Hepatocyte (in vitro differentiated cells): ENCODE results near the gene COPS3. TPM values are rescaled to one million over a fixed set of nuclear protein-coding genes. Genes with fewer than 3 reads are reported as not detected.

Experiments used
- DNase-seq: peaks from one replicate; pipeline ENCODE4 v3.0.0-alpha.2; 2016; ENCODE audit warnings: low spot score
- H2AFZ ChIP-seq: fragments of 200-600 bp; sonication (generic); 2 replicates; pipeline ENCODE4 v1.6.0; 2016; ENCODE audit warnings: antibody characterized with exemption, mild to moderate bottlenecking
- H3K27ac ChIP-seq: fragments of 200-600 bp; sonication (generic); 2 replicates; pipeline ENCODE4 v1.5.1; 2016; ENCODE audit warnings: mild to moderate bottlenecking
- H3K27me3 ChIP-seq: fragments of 200-600 bp; sonication (generic); 2 replicates; pipeline ENCODE4 v1.6.1; 2016
- H3K36me3 ChIP-seq: fragments of 200-600 bp; sonication (generic); replicated peaks from 2 replicates; pipeline ENCODE4 v1.5.1; 2016; ENCODE audit warnings: low read depth; ENCODE audit not compliant: insufficient read depth
- H3K4me1 ChIP-seq: fragments of 200-600 bp; sonication (generic); 2 replicates; pipeline ENCODE4 v1.5.1; 2016; ENCODE audit warnings: mild to moderate bottlenecking, moderate library complexity; ENCODE audit not compliant: insufficient read depth
- H3K4me2 ChIP-seq: fragments of 200-600 bp; sonication (generic); 2 replicates; pipeline ENCODE4 v1.6.0; 2016
- H3K4me3 ChIP-seq: fragments of 200-600 bp; sonication (generic); 2 replicates; pipeline ENCODE4 v1.5.1; 2016; ENCODE audit warnings: mild to moderate bottlenecking
- H3K79me2 ChIP-seq: fragments of 200-600 bp; sonication (generic); 2 replicates; pipeline ENCODE4 v1.6.0; 2017; ENCODE audit warnings: mild to moderate bottlenecking
- H3K9me2 ChIP-seq: fragments of 200-600 bp; sonication (generic); replicated peaks from 2 replicates; pipeline ENCODE4 v1.6.0; 2017; ENCODE audit warnings: mild to moderate bottlenecking; ENCODE audit not compliant: insufficient read depth
- H3K9me3 ChIP-seq: fragments of 200-600 bp; sonication (generic); 2 replicates; pipeline ENCODE4 v1.5.1; 2016; ENCODE audit warnings: low read depth, mild to moderate bottlenecking
- H4K20me1 ChIP-seq: fragments of 200-600 bp; sonication (generic); 2 replicates; pipeline ENCODE4 v1.6.0; 2016; ENCODE audit warnings: mild to moderate bottlenecking; ENCODE audit not compliant: insufficient read depth, poor library complexity, severe bottlenecking
- CTCF ChIP-seq: fragments of 200-600 bp; sonication (generic); IDR thresholded peaks from 2 replicates; pipeline ENCODE4 v1.5.1; 2016; ENCODE audit warnings: antibody characterized with exemption, mild to moderate bottlenecking; ENCODE audit not compliant: poor library complexity
- EZH2 ChIP-seq: fragments of 200-600 bp; sonication (generic); IDR thresholded peaks from 2 replicates; pipeline ENCODE4 v1.6.1; 2016; ENCODE audit warnings: antibody characterized with exemption, mild to moderate bottlenecking, borderline replicate concordance
- EZH2phosphoT487 ChIP-seq: fragments of 200-600 bp; sonication (generic); IDR thresholded peaks from one replicate; pipeline ENCODE4 v1.6.1; 2018; ENCODE audit warnings: antibody characterized with exemption, mild to moderate bottlenecking, low read depth, moderate library complexity; ENCODE audit not compliant: unreplicated experiment, severe bottlenecking
- WGBS: methylation state at CpG from one replicate; pipeline ENCODE4 v1.1.6; 2016; ENCODE audit warnings: low lambda C conversion rate; ENCODE audit errors: missing lambda C conversion rate; 5-methylcytosine and 5-hydroxymethylcytosine counted together
- polyA plus RNA-seq: library from polyadenylated mRNA; unstranded; fragments of >200 nt; fragmentation: Nextera tagmentation; extraction: Ambion mirVana; gene quantifications from 2 replicates; pipeline ENCODE4 v1.2.1, GENCODE V29; 2016
- total RNA-seq: library from RNA; depleted of rRNA; stranded (reverse); fragments of >200 nt; gene quantifications from 2 replicates; pipeline ENCODE4 v1.2.3, GENCODE V29; 2014

COPS3 gene
- total and polyA plus RNA-seq, 2 experiments from 2014 or later: 56.4 to 69.5 TPM

- Histone ChIP-seq H3K9me2 (no peaks in the 10 kb centered on the region), H3K4me3 (no peak overlapping the region), H3K9me3 (no peaks in the 10 kb centered on the region), H3K4me1 (peaks cover 11% of the 10 kb centered on the region), H3K27me3 (no peaks in the 10 kb centered on the region), H3K36me3 (no peaks in the 10 kb centered on the region), H3K4me2 (no peak overlapping the region), H4K20me1 (peaks cover 39% of the 10 kb centered on the region), H3K27ac (no peak overlapping the region), H3K79me2 (peaks cover 64% of the 10 kb centered on the region), H2AFZ (no peak overlapping the region)
- no peak for TF ChIP-seq EZH2
- TF ChIP-seq CTCF: no peak
- TF ChIP-seq EZH2phosphoT487: no peak
- DNase-seq: no peak
- WGBS: 92% methylated on average over 6 of the region's 6 CpGs
Measured at GRCh38 chr17:17275971-17276370, 5.1 kb downstream of the COPS3 start.

GRCh38 chr17:17269926-17270773, 10.9 kb downstream of the COPS3 start:
- Histone ChIP-seq H3K79me2 (peaks cover 12% of the 10 kb centered on the region), H3K4me3 (no peak overlapping the region), H3K4me2 (no peak overlapping the region), H4K20me1 (no peaks in the 10 kb centered on the region), H3K4me1 (no peaks in the 10 kb centered on the region), H3K36me3 (no peaks in the 10 kb centered on the region), H3K27ac (no peak overlapping the region), H2AFZ (no peak overlapping the region), H3K27me3 (no peaks in the 10 kb centered on the region), H3K9me2 (no peaks in the 10 kb centered on the region), H3K9me3 (no peaks in the 10 kb centered on the region)
- WGBS: 93% methylated on average over 9 of the region's 9 CpGs
- TF ChIP-seq EZH2phosphoT487 (no peak), CTCF (peak; percentile 24)
- DNase-seq: no peak

GRCh38 chr17:17264430-17264829, 16.6 kb downstream of the COPS3 start:
- TF ChIP-seq EZH2phosphoT487 (no peak), EZH2 (no peak), CTCF (no peak)
- peaks cover 3% of the 10 kb centered on the region for H3K79me2 ChIP-seq
- H2AFZ ChIP-seq: no peak overlapping the region
- H3K9me3 ChIP-seq: no peaks in the 10 kb centered on the region
- no peaks in the 10 kb centered on the region for H3K27me3 ChIP-seq
- no peaks in the 10 kb centered on the region for H4K20me1 ChIP-seq
- WGBS: 66% methylated on average over 2 of the region's 2 CpGs
- no peak overlapping the region for H3K4me3 ChIP-seq
- H3K36me3 ChIP-seq: no peaks in the 10 kb centered on the region
- H3K9me2 ChIP-seq: no peaks in the 10 kb centered on the region
- no peak overlapping the region for H3K27ac ChIP-seq
- no peak overlapping the region for H3K4me2 ChIP-seq
- no peaks in the 10 kb centered on the region for H3K4me1 ChIP-seq
- no peak for DNase-seq
